SH-SY5Y (cell line): ENCODE results near the gene ENAH.

Experiments used
- GATA2 ChIP-seq: IDR thresholded peaks from 2 replicates; pipeline ENCODE4 v1.6.1; 2011; ENCODE audit warnings: mild to moderate bottlenecking, low read depth, low read length
- GATA3 ChIP-seq: IDR thresholded peaks from 2 replicates; pipeline ENCODE4 v1.6.1; 2011; ENCODE audit warnings: low read depth, mild to moderate bottlenecking, low read length, moderate library complexity

The ENAH gene

GRCh38 chr1:225468270-225469020 lies 184.5 kb downstream of the ENAH start:
- TF ChIP-seq GATA2 (no peak), GATA3 (no peak)

GRCh38 chr1:225467193-225468020 lies 185.5 kb downstream of the ENAH start:
- TF ChIP-seq GATA2 = no peak
- TF ChIP-seq GATA3 = no peak

GRCh38 chr1:225466848-225467192 lies 186.1 kb downstream of the ENAH start:
- no peak for TF ChIP-seq GATA2
- no peak for TF ChIP-seq GATA3

GRCh38 chr1:225465793-225466517 lies 187.0 kb downstream of the ENAH start:
- TF ChIP-seq GATA2 (no peak), GATA3 (no peak)

GRCh38 chr1:225464851-225465792 lies 187.8 kb downstream of the ENAH start:
- TF ChIP-seq GATA3 = no peak
- no peak for TF ChIP-seq GATA2

GRCh38 chr1:225462714-225463574 lies 190.0 kb downstream of the ENAH start:
- TF ChIP-seq GATA3 = no peak
- no peak for TF ChIP-seq GATA2

GRCh38 chr1:225462429-225462713 lies 190.6 kb downstream of the ENAH start:
- no peak for TF ChIP-seq GATA2
- TF ChIP-seq GATA3 = no peak

GRCh38 chr1:225461533-225462428 lies 191.1 kb downstream of the ENAH start:
- no peak for TF ChIP-seq GATA2
- no peak for TF ChIP-seq GATA3

- TF ChIP-seq GATA2 (no peak), GATA3 (no peak)
These were observed 192.0 kb downstream of the ENAH start for GRCh38 chr1:225460737-225461532.

GRCh38 chr1:225460021-225460736 lies 192.7 kb downstream of the ENAH start:
- no peak for TF ChIP-seq GATA3
- no peak for TF ChIP-seq GATA2
